Liver (tissue), 3 donors: Measurements from ENCODE around the gene LGALS9.

Experiments used
- EGR1 ChIP-seq, 2 donors: IDR thresholded peaks; 2 replicates each; pipeline ENCODE4 v1.6.1; 2016 to 2018; ENCODE audit warnings: antibody characterized with exemption in 2 of 2, low read depth in 2 of 2
- RAD21 ChIP-seq, 2 donors: IDR thresholded peaks; 2 replicates each; pipeline ENCODE4 v1.6.1; 2016; ENCODE audit warnings: antibody characterized with exemption in 2 of 2, mild to moderate bottlenecking in 2 of 2
- SP1 ChIP-seq: IDR thresholded peaks from 2 replicates; pipeline ENCODE4 v1.6.1; 2018; ENCODE audit warnings: antibody characterized with exemption, mild to moderate bottlenecking
- TF ChIP-seq, protein P1 (sequence below): fragments of 150-350 bp; IDR thresholded peaks from 2 replicates; pipeline ENCODE4 v1.5.1; 2017; ENCODE audit warnings: improper control_type of control experiment, low read depth, low read length; ENCODE audit not compliant: missing input control
- TF ChIP-seq, protein P2 (sequence below): IDR thresholded peaks from 2 replicates; pipeline ENCODE4 v1.6.1; 2016; ENCODE audit warnings: antibody characterized with exemption, mild to moderate bottlenecking
- TF ChIP-seq, protein P3 (sequence below): IDR thresholded peaks from 2 replicates; pipeline ENCODE4 v1.6.1; 2016; ENCODE audit warnings: antibody characterized with exemption
- donor health status: healthy.
- donor health status: healthy.

DNA sequence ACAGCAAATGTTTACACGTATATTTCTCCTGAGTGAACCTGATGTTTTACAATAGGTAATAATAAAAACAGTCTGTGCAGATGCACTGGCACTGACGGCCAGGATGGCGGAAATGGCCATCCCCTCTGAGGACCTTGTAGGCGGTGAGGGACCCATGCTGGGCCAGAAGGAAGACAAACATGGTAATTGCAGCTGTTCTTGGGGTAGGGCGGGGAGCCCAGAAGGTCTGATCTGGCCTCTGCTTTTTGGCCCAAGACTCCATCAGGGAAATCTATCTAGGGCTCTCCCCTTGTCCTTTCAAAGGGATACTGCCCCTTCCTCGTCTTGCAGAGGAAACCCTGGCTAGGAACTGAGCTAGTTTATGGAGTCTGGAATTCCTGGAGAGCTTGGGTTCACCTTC is 7.4 kb upstream of the LGALS9 start:
- TF ChIP-seq, protein P1, sequence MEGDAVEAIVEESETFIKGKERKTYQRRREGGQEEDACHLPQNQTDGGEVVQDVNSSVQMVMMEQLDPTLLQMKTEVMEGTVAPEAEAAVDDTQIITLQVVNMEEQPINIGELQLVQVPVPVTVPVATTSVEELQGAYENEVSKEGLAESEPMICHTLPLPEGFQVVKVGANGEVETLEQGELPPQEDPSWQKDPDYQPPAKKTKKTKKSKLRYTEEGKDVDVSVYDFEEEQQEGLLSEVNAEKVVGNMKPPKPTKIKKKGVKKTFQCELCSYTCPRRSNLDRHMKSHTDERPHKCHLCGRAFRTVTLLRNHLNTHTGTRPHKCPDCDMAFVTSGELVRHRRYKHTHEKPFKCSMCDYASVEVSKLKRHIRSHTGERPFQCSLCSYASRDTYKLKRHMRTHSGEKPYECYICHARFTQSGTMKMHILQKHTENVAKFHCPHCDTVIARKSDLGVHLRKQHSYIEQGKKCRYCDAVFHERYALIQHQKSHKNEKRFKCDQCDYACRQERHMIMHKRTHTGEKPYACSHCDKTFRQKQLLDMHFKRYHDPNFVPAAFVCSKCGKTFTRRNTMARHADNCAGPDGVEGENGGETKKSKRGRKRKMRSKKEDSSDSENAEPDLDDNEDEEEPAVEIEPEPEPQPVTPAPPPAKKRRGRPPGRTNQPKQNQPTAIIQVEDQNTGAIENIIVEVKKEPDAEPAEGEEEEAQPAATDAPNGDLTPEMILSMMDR, result no peak
- TF ChIP-seq RAD21 (IDR thresholded peaks at IDR 0.05) (no peak), EGR1 (IDR thresholded peaks at IDR 0.05; ENCODE audit: low read depth in 2 of 2) (no peak), SP1 (no peak)
- TF ChIP-seq, protein P2, sequence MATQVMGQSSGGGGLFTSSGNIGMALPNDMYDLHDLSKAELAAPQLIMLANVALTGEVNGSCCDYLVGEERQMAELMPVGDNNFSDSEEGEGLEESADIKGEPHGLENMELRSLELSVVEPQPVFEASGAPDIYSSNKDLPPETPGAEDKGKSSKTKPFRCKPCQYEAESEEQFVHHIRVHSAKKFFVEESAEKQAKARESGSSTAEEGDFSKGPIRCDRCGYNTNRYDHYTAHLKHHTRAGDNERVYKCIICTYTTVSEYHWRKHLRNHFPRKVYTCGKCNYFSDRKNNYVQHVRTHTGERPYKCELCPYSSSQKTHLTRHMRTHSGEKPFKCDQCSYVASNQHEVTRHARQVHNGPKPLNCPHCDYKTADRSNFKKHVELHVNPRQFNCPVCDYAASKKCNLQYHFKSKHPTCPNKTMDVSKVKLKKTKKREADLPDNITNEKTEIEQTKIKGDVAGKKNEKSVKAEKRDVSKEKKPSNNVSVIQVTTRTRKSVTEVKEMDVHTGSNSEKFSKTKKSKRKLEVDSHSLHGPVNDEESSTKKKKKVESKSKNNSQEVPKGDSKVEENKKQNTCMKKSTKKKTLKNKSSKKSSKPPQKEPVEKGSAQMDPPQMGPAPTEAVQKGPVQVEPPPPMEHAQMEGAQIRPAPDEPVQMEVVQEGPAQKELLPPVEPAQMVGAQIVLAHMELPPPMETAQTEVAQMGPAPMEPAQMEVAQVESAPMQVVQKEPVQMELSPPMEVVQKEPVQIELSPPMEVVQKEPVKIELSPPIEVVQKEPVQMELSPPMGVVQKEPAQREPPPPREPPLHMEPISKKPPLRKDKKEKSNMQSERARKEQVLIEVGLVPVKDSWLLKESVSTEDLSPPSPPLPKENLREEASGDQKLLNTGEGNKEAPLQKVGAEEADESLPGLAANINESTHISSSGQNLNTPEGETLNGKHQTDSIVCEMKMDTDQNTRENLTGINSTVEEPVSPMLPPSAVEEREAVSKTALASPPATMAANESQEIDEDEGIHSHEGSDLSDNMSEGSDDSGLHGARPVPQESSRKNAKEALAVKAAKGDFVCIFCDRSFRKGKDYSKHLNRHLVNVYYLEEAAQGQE, result no peak
- TF ChIP-seq, protein P3, sequence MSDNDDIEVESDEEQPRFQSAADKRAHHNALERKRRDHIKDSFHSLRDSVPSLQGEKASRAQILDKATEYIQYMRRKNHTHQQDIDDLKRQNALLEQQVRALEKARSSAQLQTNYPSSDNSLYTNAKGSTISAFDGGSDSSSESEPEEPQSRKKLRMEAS, result no peak
